MM.1S (cell line): ENCODE data around the gene TTC39C.

ENCODE experiments used
- DNase-seq: peaks from one replicate; pipeline ENCODE4 v3.0.0-alpha.2; 2015
- H2AFZ ChIP-seq: fragments of 300-600 bp; sonication (generic); 2 replicates; pipeline ENCODE4 v1.6.0; 2016; ENCODE audit warnings: antibody characterized with exemption, low read length
- H3F3A ChIP-seq: fragments of 300-600 bp; sonication (generic); 2 replicates; pipeline ENCODE4 v1.6.1; 2016; ENCODE audit warnings: mild to moderate bottlenecking, antibody characterized with exemption, low read length, moderate library complexity, mixed read lengths; ENCODE audit not compliant: insufficient read depth
- H3K27ac ChIP-seq: fragments of 300-600 bp; sonication (generic); 2 replicates; pipeline ENCODE4 v1.5.1; 2016; ENCODE audit warnings: mild to moderate bottlenecking, low read length
- H3K27me3 ChIP-seq: fragments of 300-600 bp; sonication (generic); replicated peaks from 2 replicates; pipeline ENCODE4 v1.6.0; 2016; ENCODE audit warnings: low read length; ENCODE audit not compliant: insufficient read depth
- H3K36me3 ChIP-seq: fragments of 300-600 bp; sonication (generic); replicated peaks from 2 replicates; pipeline ENCODE4 v1.6.1; 2016; ENCODE audit warnings: mild to moderate bottlenecking, low read length, mixed read lengths; ENCODE audit not compliant: insufficient read depth
- H3K4me1 ChIP-seq: fragments of 300-600 bp; sonication (generic); 2 replicates; pipeline ENCODE4 v1.6.1; 2016; ENCODE audit warnings: low read length, mixed read lengths
- H3K4me2 ChIP-seq: fragments of 300-600 bp; sonication (generic); 2 replicates; pipeline ENCODE4 v1.6.0; 2016; ENCODE audit warnings: low read depth, low read length
- H3K4me3 ChIP-seq: fragments of 300-600 bp; sonication (generic); 2 replicates; pipeline ENCODE4 v1.5.1; 2016; ENCODE audit warnings: low read length, mixed read lengths
- H3K79me2 ChIP-seq: fragments of 300-600 bp; sonication (generic); 2 replicates; pipeline ENCODE4 v1.6.1; 2016; ENCODE audit warnings: mixed run types, low read length, mixed read lengths
- H3K9ac ChIP-seq: fragments of 300-600 bp; sonication (generic); 2 replicates; pipeline ENCODE4 v1.6.1; 2016; ENCODE audit warnings: low read length, mixed read lengths
- H3K9me2 ChIP-seq: fragments of 300-600 bp; sonication (generic); replicated peaks from 2 replicates; pipeline ENCODE4 v1.6.1; 2016; ENCODE audit warnings: mild to moderate bottlenecking, low read length, mixed read lengths; ENCODE audit not compliant: insufficient read depth
- H3K9me3 ChIP-seq: fragments of 300-600 bp; sonication (generic); replicated peaks from 2 replicates; pipeline ENCODE4 v1.6.1; 2016; ENCODE audit warnings: mild to moderate bottlenecking, low read length, mixed read lengths; ENCODE audit not compliant: insufficient read depth
- H4K20me1 ChIP-seq: fragments of 300-600 bp; sonication (generic); 2 replicates; pipeline ENCODE4 v1.6.1; 2016; ENCODE audit warnings: mild to moderate bottlenecking, low read length, moderate library complexity, mixed read lengths; ENCODE audit not compliant: insufficient read depth
- CTCF ChIP-seq: fragments of 300-600 bp; sonication (generic); IDR thresholded peaks from 2 replicates; pipeline ENCODE4 v1.5.1; 2016; ENCODE audit warnings: antibody characterized with exemption, low read length, mixed read lengths
- EZH2 ChIP-seq: fragments of 300-600 bp; sonication (generic); optimal IDR thresholded peaks from 2 replicates; pipeline ENCODE3; 2017; ENCODE audit warnings: low read depth, mild to moderate bottlenecking, antibody characterized with exemption, low read length, mixed read lengths
- EZH2phosphoT487 ChIP-seq: fragments of 300-600 bp; sonication (generic); IDR thresholded peaks from 2 replicates; pipeline ENCODE4 v1.6.1; 2018; ENCODE audit warnings: antibody characterized with exemption, low read length

TTC39C gene

GRCh38 chr18:24114924-24115549 lies 100.5 kb downstream of the TTC39C start:
- no peak overlapping the region for H3K27ac ChIP-seq
- no peak overlapping the region for H2AFZ ChIP-seq
- H4K20me1 ChIP-seq = no peaks in the 10 kb centered on the region
- no peaks in the 10 kb centered on the region for H3K9me3 ChIP-seq
- no peak overlapping the region for H3K4me3 ChIP-seq
- H3K4me1 ChIP-seq = no peaks in the 10 kb centered on the region
- H3K36me3 ChIP-seq = no peaks in the 10 kb centered on the region
- no peaks in the 10 kb centered on the region for H3F3A ChIP-seq
- no peak for DNase-seq
- no peaks in the 10 kb centered on the region for H3K9me2 ChIP-seq
- H3K4me2 ChIP-seq = no peak overlapping the region
- H3K79me2 ChIP-seq = no peaks in the 10 kb centered on the region
- TF ChIP-seq CTCF = no peak
- TF ChIP-seq EZH2phosphoT487 = no peak
- TF ChIP-seq EZH2 = no peak
- no peak overlapping the region for H3K9ac ChIP-seq
- H3K27me3 ChIP-seq = no peaks in the 10 kb centered on the region

GRCh38 chr18:24115628-24116027 lies 101.1 kb downstream of the TTC39C start:
- Histone ChIP-seq H3K9me2 (no peaks in the 10 kb centered on the region), H2AFZ (no peak overlapping the region), H4K20me1 (no peaks in the 10 kb centered on the region), H3F3A (no peaks in the 10 kb centered on the region), H3K79me2 (no peaks in the 10 kb centered on the region), H3K9me3 (no peaks in the 10 kb centered on the region), H3K9ac (no peak overlapping the region), H3K4me1 (no peaks in the 10 kb centered on the region), H3K27me3 (no peaks in the 10 kb centered on the region), H3K4me3 (no peak overlapping the region), H3K36me3 (no peaks in the 10 kb centered on the region), H3K27ac (no peak overlapping the region), H3K4me2 (no peak overlapping the region)
- DNase-seq = no peak
- no peak for TF ChIP-seq EZH2phosphoT487
- no peak for TF ChIP-seq CTCF
- no peak for TF ChIP-seq EZH2

GRCh38 chr18:24118750-24119577 lies 104.4 kb downstream of the TTC39C start:
- no peak overlapping the region for H3K4me2 ChIP-seq
- H2AFZ ChIP-seq = no peak overlapping the region
- no peaks in the 10 kb centered on the region for H3K4me1 ChIP-seq
- TF ChIP-seq CTCF = peak; percentile 81
- no peak for TF ChIP-seq EZH2
- TF ChIP-seq EZH2phosphoT487 = no peak
- H3K9me3 ChIP-seq = no peaks in the 10 kb centered on the region
- no peak overlapping the region for H3K9ac ChIP-seq
- H3K36me3 ChIP-seq = no peaks in the 10 kb centered on the region
- DNase-seq = peak; percentile 82
- no peak overlapping the region for H3K27ac ChIP-seq
- no peaks in the 10 kb centered on the region for H3K27me3 ChIP-seq
- no peaks in the 10 kb centered on the region for H4K20me1 ChIP-seq
- no peaks in the 10 kb centered on the region for H3K79me2 ChIP-seq
- H3F3A ChIP-seq = no peaks in the 10 kb centered on the region
- H3K9me2 ChIP-seq = no peaks in the 10 kb centered on the region
- no peak overlapping the region for H3K4me3 ChIP-seq
